SK-N-MC (cell line): ENCODE data around the gene MAP7.

Source experiments
- EZH2 ChIP-seq: fragments of 200-600 bp; sonication (generic); IDR thresholded peaks from one replicate; pipeline ENCODE4 v1.6.1; 2017; ENCODE audit warnings: antibody characterized with exemption
- FOXP2 ChIP-seq: optimal IDR thresholded peaks from 2 replicates; pipeline ENCODE3; 2011; ENCODE audit warnings: mild to moderate bottlenecking, moderate library complexity; ENCODE audit not compliant: insufficient read depth; ENCODE audit errors: extremely low read length, control extremely low read depth
- POLR2AphosphoS5 ChIP-seq: IDR thresholded peaks from 2 replicates; pipeline ENCODE4 v1.6.1; 2012; ENCODE audit warnings: mild to moderate bottlenecking, low read depth, low read length, borderline replicate concordance

DNA sequence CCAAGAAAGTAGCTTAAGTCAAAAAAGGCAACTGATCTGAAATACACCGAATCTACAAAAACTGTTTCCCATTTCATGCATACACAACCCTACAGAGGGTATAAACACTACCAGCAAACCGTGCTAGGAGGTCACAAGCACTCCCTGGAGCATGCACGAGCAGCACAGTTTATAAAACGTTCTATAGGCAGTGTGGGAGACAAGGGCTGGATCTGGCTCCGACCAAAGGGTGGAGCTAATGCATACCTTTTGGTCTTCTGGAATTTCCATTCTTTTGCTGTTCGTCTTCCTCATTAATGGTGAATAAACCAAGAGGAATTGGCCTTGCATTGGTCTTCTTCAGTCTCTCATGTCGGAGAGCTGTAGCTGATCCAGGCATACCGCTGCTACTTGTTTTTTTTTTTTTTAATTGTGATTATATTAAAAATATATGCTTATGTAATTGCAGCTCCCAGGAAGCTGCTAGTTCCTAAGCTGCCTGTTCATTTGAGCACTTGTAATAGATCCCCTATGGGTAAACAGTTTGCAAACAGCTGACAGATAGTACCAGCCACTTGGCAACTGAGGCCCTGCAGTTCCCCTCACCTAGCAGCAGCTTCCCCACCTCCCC is 24.5 kb downstream of the MAP7 start:
- TF ChIP-seq EZH2: no peak
- no peak for TF ChIP-seq POLR2AphosphoS5
- TF ChIP-seq FOXP2: no peak
